Activated T-cell treated with anti-CD3 and anti-CD28 coated beads, Interleukin-2, amount 50 U/mL, for 4 hours (primary cell): ENCODE results near the gene AFAP1. TPM values are rescaled to one million over a fixed set of nuclear protein-coding genes. Genes with fewer than 3 reads are reported as not detected.

ENCODE experiments used
- ATAC-seq, 2 donors: fragments of 200-7000 bp; cut with Tn5 transposase; one replicate each; pipeline ENCODE4 v1.10.0; 2021
- DNase-seq: peaks from one replicate; pipeline ENCODE4 v3.0.0-alpha.2; 2020
- H3K27me3 Mint-ChIP-seq: one replicate; pipeline ENCODE4 v1.8.0; 2021; ENCODE audit warnings: low read depth, mixed read lengths
- H3K36me3 Mint-ChIP-seq: one replicate; pipeline ENCODE4 v1.8.0; 2022; ENCODE audit warnings: mixed read lengths; ENCODE audit not compliant: insufficient read depth
- H3K4me1 Mint-ChIP-seq: one replicate; pipeline ENCODE4 v1.8.0; 2021; ENCODE audit warnings: low read depth, mixed read lengths
- H3K4me3 Mint-ChIP-seq: one replicate; pipeline ENCODE4 v1.8.0; 2021; ENCODE audit warnings: mild to moderate bottlenecking, moderate library complexity, mixed read lengths
- H3K9me3 Mint-ChIP-seq: one replicate; pipeline ENCODE4 v1.8.0; 2021; ENCODE audit warnings: mixed read lengths
- total RNA-seq, 3 donors: library from RNA; stranded (reverse); gene quantifications; one replicate each; pipeline ENCODE4 v1.2.1, GENCODE V29; 2021

AFAP1 gene
- 10 to 100 TPM; 13.1 to 17.7 (median 14.7) TPM for total RNA-seq

DNA sequence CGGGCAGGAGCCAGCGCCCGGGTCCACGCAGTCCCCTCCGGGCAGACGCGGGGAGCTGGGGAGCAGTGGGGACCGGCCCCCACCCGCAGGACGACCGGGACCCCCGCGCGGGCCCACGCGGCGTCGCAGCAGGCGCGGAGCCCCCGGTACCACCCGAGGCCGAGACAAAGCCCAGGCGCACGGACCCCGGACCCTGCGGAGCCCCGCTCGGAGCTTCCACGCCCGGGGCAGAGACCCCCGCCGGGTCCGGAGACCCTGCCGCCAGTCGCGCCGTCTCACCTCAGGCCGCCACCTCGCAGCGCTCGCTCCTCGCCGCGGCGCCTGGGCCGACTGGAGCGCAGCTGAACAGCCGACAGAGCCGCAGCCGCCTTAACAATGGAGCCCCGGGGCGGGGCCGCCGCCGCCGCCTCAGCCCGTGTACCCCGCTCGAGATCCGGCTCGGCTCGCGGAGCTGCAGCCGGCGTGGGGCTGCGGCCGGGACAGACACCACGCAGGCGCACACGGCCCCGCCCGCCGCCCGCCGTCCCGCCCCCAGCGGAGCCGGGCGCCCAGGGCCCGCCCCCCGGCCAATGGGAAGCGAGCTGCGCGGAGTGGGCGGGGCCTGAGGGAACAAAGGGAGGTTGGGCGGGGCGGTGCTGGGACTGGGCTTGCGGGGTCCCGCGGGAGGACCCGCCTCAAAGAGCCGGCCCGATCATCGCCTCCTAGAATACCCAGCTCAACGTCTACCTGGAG lies at the start of gene AFAP1:
AFAP1 (minus strand) TSS at position 485 of the 732 bp plus-strand sequence. CDS start 67,783 bp downstream, outside the sequence.
- H3K4me1 Mint-ChIP-seq, result peaks cover 25% of the 10 kb centered on the region
- H3K4me3 Mint-ChIP-seq, result peak within 1 kb of the TSS; percentile 68
- H3K36me3 Mint-ChIP-seq, result no peaks in the 10 kb centered on the region
- peaks cover 3% of the 10 kb centered on the region for H3K27me3 Mint-ChIP-seq
- peak; percentile 94 to 97 for ATAC-seq
- no peaks in the 10 kb centered on the region for H3K9me3 Mint-ChIP-seq
- peak; percentile 85 for DNase-seq

GRCh38 chr4:7988437-7988836 lies 48.8 kb upstream of the AFAP1 start:
- ATAC-seq (no peak), DNase-seq (no peak)
- peaks cover 6% of the 10 kb centered on the region for H3K4me1 Mint-ChIP-seq
- H3K9me3 Mint-ChIP-seq, result peaks cover 4% of the 10 kb centered on the region
- no peaks in the 10 kb centered on the region for H3K27me3 Mint-ChIP-seq
- H3K4me3 Mint-ChIP-seq, result no peak overlapping the region
- H3K36me3 Mint-ChIP-seq, result no peaks in the 10 kb centered on the region

- DNase-seq (peak; percentile 75), ATAC-seq (peak; percentile 70 to 82)
- Mint-ChIP-seq H3K9me3 (peaks cover 4% of the 10 kb centered on the region), H3K36me3 (no peaks in the 10 kb centered on the region), H3K4me3 (no peak overlapping the region), H3K4me1 (peaks cover 6% of the 10 kb centered on the region), H3K27me3 (no peaks in the 10 kb centered on the region)
Measured at GRCh38 chr4:7987148-7987989, 47.7 kb upstream of the AFAP1 start.

- DNase-seq, result no peak
- H3K36me3 Mint-ChIP-seq, result no peaks in the 10 kb centered on the region
- H3K4me3 Mint-ChIP-seq, result peak overlapping the region; percentile 6
- ATAC-seq, result no peak
- no peaks in the 10 kb centered on the region for H3K27me3 Mint-ChIP-seq
- H3K9me3 Mint-ChIP-seq, result peaks cover 4% of the 10 kb centered on the region
- peaks cover 6% of the 10 kb centered on the region for H3K4me1 Mint-ChIP-seq
Measured at GRCh38 chr4:7985891-7986441, 46.3 kb upstream of the AFAP1 start.

DNA sequence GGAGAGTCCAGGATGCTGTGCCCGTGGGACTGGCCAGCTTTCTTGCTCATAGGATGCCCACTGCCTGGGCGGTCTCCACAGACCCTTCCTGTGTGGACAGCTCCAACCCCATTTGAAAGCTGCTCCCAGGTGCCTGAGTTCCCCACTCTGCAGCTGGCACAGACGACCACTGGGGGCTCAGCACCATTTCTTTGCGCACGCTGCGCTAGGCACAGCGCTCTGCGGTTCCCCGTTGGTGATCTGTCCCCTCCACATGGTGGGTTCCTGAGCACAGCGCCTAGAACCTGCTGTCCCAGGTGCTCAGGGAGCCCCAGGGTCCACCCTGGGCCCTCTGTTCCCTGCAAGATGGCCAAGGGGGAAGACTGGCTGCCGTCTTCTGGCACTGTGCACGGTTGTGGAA lies 45.4 kb upstream of the AFAP1 start:
- DNase-seq, result no peak
- peaks cover 6% of the 10 kb centered on the region for H3K4me1 Mint-ChIP-seq
- peaks cover 4% of the 10 kb centered on the region for H3K9me3 Mint-ChIP-seq
- no peak overlapping the region for H3K4me3 Mint-ChIP-seq
- no peak for ATAC-seq
- no peaks in the 10 kb centered on the region for H3K27me3 Mint-ChIP-seq
- H3K36me3 Mint-ChIP-seq, result no peaks in the 10 kb centered on the region

DNA sequence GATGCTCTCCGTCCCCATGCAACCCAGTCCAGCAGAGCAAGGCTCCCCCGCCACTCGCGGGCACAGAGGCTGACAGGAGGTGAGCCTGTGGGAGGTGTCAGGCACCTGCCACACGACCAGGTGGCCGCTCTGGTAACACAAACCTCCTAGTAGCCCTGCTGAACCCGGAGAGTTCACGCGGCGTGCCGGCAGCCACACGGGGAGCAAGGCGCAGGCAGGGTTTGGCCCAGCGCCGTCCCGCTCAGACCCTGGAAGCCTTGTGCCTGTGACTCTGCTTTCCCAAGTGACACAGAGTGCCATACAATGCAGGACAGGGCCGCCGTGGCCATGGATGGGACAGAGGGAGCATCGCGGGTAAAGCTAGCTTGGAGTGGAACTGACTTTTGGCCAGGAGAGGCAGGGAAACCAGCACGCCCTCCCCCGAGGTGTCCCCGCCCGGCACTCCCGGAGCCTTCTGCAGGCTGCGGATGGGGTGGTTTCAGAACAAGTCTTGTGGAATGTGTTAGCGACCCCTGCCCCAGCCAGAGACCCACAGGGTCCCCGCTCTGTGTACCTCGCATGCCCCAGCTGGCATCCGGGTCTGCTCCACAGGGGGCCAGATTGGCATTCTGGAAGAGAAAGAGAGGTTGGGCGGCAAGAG lies 44.7 kb upstream of the AFAP1 start:
- Mint-ChIP-seq H3K36me3 (no peaks in the 10 kb centered on the region), H3K27me3 (no peaks in the 10 kb centered on the region), H3K9me3 (peaks cover under 1% of the 10 kb centered on the region), H3K4me3 (no peak overlapping the region), H3K4me1 (peaks cover 6% of the 10 kb centered on the region)
- DNase-seq (no peak), ATAC-seq (no peak)

- no peaks in the 10 kb centered on the region for H3K27me3 Mint-ChIP-seq
- no peak for DNase-seq
- H3K9me3 Mint-ChIP-seq, result no peaks in the 10 kb centered on the region
- ATAC-seq, result no peak
- H3K4me1 Mint-ChIP-seq, result peaks cover 6% of the 10 kb centered on the region
- no peak overlapping the region for H3K4me3 Mint-ChIP-seq
- H3K36me3 Mint-ChIP-seq, result no peaks in the 10 kb centered on the region
Measured at GRCh38 chr4:7983296-7983695, 43.6 kb upstream of the AFAP1 start.

DNA sequence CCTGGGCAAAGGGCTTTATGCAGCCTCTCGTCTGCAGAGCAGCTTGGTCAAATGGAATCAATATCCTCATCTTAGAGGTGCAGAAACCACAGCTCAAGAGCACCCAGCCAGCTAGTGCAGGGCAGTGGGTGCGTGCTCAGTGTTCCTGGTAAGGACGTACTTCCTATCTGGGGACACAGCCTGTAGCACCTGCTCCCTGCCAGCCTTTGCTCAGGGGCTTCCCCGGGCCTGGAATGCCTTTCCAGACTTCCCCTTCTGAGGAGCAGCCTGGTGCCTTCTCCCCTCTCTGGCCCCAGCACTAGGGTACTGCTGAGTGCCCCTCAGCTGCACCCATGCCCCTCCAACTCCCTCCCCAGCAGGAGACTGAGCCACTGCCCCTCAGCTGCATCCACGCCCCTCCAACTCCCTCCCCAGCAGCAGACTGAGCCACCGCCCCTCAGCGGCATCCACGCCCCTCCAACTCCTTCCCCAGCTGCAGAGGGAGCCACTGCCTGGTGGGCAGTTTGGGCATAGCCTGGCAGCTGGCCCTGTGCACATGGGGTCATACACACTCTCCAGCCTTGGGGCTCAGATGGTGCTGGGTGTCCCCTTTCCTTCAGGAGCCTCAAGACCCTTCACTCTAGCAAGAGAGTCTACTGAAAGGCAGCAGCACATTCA lies 42.2 kb upstream of the AFAP1 start:
- DNase-seq, result no peak
- H3K27me3 Mint-ChIP-seq, result no peaks in the 10 kb centered on the region
- H3K4me1 Mint-ChIP-seq, result peaks cover 6% of the 10 kb centered on the region
- H3K9me3 Mint-ChIP-seq, result no peaks in the 10 kb centered on the region
- ATAC-seq, result peak in 1 of 2 donors; percentile 18
- H3K4me3 Mint-ChIP-seq, result no peak overlapping the region
- no peaks in the 10 kb centered on the region for H3K36me3 Mint-ChIP-seq

DNA sequence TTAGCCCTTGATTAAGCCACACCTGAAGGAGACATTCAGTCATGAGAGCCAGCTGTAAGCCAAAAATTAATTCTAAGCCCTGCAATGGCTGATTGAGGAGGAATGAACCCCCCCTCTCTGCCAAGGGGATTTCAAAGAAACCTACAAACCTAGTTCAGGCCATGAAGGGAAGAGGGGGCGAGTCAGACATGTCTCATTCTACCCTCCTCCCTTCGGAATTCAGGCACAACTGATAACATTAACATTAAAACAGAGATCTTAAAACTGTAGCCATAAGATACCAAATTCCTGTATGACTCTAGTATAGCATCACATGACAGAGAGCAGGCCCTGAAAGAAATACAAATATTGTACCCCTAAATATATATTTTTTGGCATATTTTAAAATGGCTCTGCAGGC lies 40.4 kb upstream of the AFAP1 start:
- H3K4me1 Mint-ChIP-seq, result no peaks in the 10 kb centered on the region
- no peaks in the 10 kb centered on the region for H3K9me3 Mint-ChIP-seq
- no peaks in the 10 kb centered on the region for H3K27me3 Mint-ChIP-seq
- DNase-seq (no peak), ATAC-seq (no peak)
- H3K4me3 Mint-ChIP-seq, result no peak overlapping the region
- no peaks in the 10 kb centered on the region for H3K36me3 Mint-ChIP-seq

GRCh38 chr4:7979652-7979968 lies 39.9 kb upstream of the AFAP1 start:
- H3K4me1 Mint-ChIP-seq, result peaks cover 1% of the 10 kb centered on the region
- H3K27me3 Mint-ChIP-seq, result no peaks in the 10 kb centered on the region
- no peak overlapping the region for H3K4me3 Mint-ChIP-seq
- DNase-seq (no peak), ATAC-seq (no peak)
- H3K36me3 Mint-ChIP-seq, result no peaks in the 10 kb centered on the region
- no peaks in the 10 kb centered on the region for H3K9me3 Mint-ChIP-seq

DNA sequence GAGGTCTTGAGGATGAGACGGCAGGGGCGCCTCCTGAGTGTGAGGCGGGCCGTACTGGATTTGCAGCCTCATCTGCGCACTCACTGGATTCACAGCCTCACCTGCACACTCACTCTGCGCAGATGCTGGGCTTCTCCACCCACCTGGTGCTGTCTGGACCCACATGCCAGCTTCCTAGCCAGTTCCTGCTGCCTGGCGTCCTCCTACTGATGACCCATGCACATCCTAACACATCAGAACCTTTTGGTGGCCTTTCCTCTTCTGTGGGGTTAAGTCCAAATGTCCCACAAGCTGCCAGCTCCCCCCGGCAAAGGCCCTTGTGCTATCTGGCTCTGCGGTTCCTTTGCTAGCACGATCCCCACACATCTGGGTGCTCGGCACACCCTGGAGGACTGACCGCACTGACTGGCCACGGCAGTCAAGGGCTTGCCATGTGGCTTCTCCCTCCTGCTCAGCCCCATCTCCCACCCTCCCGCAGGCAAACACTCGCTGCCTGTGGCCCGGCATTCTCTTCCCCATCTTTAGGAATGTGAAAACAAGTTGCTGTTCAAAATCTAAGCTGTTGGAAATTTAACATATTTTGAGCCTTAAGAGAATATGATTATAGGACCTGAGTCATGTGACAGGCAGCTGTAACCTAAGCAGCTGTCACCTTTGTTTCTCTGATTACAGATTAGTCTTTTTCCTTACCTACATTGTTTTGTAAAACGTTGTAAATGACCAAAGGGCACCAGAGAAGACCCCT lies 39.4 kb upstream of the AFAP1 start:
- Mint-ChIP-seq H3K36me3 (no peaks in the 10 kb centered on the region), H3K27me3 (no peaks in the 10 kb centered on the region), H3K4me1 (peaks cover 2% of the 10 kb centered on the region), H3K4me3 (no peak overlapping the region), H3K9me3 (no peaks in the 10 kb centered on the region)
- DNase-seq (no peak), ATAC-seq (no peak)

DNA sequence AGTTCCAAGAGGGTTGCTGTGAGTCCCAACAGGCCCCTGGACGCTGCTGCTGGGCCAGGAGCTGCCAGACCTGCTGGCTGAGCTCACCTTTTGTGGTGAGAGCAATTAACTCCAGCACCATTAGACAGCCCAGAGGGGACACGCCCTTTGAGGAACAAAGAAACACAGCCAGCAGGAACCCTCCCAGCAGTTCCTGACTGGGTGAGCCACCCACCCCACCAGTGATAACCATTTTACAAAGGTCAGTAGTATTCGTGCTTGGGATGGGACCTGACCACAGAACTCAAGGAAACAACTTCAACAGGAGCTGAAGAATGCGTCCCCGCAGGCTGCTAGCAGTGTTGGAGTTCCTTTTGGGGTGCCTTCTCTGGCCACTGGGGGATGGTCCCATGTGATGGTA lies 38.8 kb upstream of the AFAP1 start:
- no peaks in the 10 kb centered on the region for H3K27me3 Mint-ChIP-seq
- H3K36me3 Mint-ChIP-seq, result no peaks in the 10 kb centered on the region
- no peak for ATAC-seq
- peaks cover 5% of the 10 kb centered on the region for H3K4me1 Mint-ChIP-seq
- no peak overlapping the region for H3K4me3 Mint-ChIP-seq
- H3K9me3 Mint-ChIP-seq, result no peaks in the 10 kb centered on the region
- no peak for DNase-seq

DNA sequence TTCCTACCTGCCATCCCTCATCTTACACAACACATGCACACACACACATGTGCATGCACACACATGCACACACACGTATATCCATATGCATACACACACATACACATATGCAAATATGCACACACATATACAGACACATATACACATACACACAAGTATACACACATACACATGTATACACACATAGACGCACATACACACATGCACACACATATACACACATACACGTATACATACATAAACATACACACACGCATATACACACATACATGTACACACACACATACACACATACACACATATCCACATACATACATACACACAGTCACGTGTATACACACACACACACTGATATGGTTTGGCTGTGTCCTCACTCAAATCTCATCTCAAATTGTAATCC lies 37.0 kb upstream of the AFAP1 start:
- Mint-ChIP-seq H3K4me1 (peaks cover 18% of the 10 kb centered on the region), H3K4me3 (no peak overlapping the region), H3K9me3 (no peaks in the 10 kb centered on the region), H3K27me3 (no peaks in the 10 kb centered on the region), H3K36me3 (peaks cover 3% of the 10 kb centered on the region)
- DNase-seq, result no peak
- no peak for ATAC-seq
